Neural cell (in vitro differentiated cells): ENCODE data around the gene MLH1.

Experiments used
- EP300 ChIP-seq: fragments of 450-650 bp; conservative IDR thresholded peaks from 2 replicates; pipeline ENCODE4 v1.6.1; 2014; ENCODE audit warnings: antibody characterized with exemption, mild to moderate bottlenecking, moderate library complexity; ENCODE audit not compliant: poor library complexity, severe bottlenecking
- POLR2AphosphoS5 ChIP-seq: IDR thresholded peaks from 2 replicates; pipeline ENCODE4 v1.6.1; 2012
- RAD21 ChIP-seq: fragments of 450-650 bp; conservative IDR thresholded peaks from 2 replicates; pipeline ENCODE4 v1.6.1; 2014; ENCODE audit warnings: antibody characterized with exemption, mild to moderate bottlenecking, moderate library complexity
- TAF1 ChIP-seq: IDR thresholded peaks from 2 replicates; pipeline ENCODE4 v1.6.1; 2012; ENCODE audit warnings: low read depth
- TF ChIP-seq, protein P1 (sequence below): fragments of 450-650 bp; IDR thresholded peaks from 2 replicates; pipeline ENCODE4 v1.5.1; 2014; ENCODE audit warnings: antibody characterized with exemption, mild to moderate bottlenecking, moderate library complexity; ENCODE audit not compliant: poor library complexity, severe bottlenecking
- TF ChIP-seq, protein P2 (sequence below): IDR thresholded peaks from 2 replicates; pipeline ENCODE4 v1.6.1; 2012; ENCODE audit warnings: borderline replicate concordance

DNA sequence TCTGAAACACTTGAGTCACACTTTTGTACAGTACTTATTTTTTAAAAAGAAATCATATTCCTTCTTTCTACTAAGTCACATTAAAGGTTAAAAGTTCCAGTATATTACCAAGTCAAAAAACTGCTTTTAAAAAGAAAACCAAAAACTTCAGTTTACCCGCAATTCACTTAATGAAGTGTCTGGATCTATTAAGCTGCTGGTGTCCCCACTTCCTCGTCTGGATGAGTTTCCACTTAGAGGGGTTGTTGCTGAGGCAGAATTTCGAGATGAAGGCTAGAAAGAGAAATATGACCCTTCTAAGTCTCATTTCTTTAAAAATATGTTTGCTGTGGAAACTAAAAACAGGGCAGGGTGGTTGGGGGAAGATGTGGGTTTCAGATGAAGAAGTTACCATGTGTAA is 101.3 kb downstream of the MLH1 start:
- TF ChIP-seq, protein P1, sequence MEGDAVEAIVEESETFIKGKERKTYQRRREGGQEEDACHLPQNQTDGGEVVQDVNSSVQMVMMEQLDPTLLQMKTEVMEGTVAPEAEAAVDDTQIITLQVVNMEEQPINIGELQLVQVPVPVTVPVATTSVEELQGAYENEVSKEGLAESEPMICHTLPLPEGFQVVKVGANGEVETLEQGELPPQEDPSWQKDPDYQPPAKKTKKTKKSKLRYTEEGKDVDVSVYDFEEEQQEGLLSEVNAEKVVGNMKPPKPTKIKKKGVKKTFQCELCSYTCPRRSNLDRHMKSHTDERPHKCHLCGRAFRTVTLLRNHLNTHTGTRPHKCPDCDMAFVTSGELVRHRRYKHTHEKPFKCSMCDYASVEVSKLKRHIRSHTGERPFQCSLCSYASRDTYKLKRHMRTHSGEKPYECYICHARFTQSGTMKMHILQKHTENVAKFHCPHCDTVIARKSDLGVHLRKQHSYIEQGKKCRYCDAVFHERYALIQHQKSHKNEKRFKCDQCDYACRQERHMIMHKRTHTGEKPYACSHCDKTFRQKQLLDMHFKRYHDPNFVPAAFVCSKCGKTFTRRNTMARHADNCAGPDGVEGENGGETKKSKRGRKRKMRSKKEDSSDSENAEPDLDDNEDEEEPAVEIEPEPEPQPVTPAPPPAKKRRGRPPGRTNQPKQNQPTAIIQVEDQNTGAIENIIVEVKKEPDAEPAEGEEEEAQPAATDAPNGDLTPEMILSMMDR: no peak
- TF ChIP-seq EP300 (no peak), TAF1 (no peak), POLR2AphosphoS5 (no peak), RAD21 (no peak)
- TF ChIP-seq, protein P2, sequence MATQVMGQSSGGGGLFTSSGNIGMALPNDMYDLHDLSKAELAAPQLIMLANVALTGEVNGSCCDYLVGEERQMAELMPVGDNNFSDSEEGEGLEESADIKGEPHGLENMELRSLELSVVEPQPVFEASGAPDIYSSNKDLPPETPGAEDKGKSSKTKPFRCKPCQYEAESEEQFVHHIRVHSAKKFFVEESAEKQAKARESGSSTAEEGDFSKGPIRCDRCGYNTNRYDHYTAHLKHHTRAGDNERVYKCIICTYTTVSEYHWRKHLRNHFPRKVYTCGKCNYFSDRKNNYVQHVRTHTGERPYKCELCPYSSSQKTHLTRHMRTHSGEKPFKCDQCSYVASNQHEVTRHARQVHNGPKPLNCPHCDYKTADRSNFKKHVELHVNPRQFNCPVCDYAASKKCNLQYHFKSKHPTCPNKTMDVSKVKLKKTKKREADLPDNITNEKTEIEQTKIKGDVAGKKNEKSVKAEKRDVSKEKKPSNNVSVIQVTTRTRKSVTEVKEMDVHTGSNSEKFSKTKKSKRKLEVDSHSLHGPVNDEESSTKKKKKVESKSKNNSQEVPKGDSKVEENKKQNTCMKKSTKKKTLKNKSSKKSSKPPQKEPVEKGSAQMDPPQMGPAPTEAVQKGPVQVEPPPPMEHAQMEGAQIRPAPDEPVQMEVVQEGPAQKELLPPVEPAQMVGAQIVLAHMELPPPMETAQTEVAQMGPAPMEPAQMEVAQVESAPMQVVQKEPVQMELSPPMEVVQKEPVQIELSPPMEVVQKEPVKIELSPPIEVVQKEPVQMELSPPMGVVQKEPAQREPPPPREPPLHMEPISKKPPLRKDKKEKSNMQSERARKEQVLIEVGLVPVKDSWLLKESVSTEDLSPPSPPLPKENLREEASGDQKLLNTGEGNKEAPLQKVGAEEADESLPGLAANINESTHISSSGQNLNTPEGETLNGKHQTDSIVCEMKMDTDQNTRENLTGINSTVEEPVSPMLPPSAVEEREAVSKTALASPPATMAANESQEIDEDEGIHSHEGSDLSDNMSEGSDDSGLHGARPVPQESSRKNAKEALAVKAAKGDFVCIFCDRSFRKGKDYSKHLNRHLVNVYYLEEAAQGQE: no peak
